ENCODE results near the gene HIP1. TPM values are rescaled to one million over a fixed set of nuclear protein-coding genes. Genes with fewer than 3 reads are reported as not detected.

The HIP1 gene
- total RNA-seq, 1 experiment from 2014 or later, result 43.3 TPM

GRCh38 chr7:75656740-75657139 lies 82.0 kb downstream of the HIP1 start:
- BruUV-seq (replicated peaks), result no TSS peak
- ATAC-seq, result no peak
- 0 out of 2 replicates have a peak, but pooled peaks cover 6% of the 10 kb centered on the region for H3K4me1 ChIP-seq (ENCODE audit: control insufficient read depth, insufficient read depth, low read length)
- no peak for DNase-seq (ENCODE audit: low read depth, low spot score)
- intact Hi-C loops (cut with micrococcal nuclease; ENCODE audit: unreplicated experiment) (no loop called here), in situ Hi-C loops (cut with HindIII; ENCODE audit: low pct_unique_long_range_greater_than_20kb, low sequenced_read_pairs) (no loop called here)
- TF ChIP-seq POLR2AphosphoS5 (IDR thresholded peaks at IDR 0.05; ENCODE audit: low read depth, low read length) (no peak), SIN3A (IDR thresholded peaks at IDR 0.05; ENCODE audit: borderline replicate concordance, insufficient read depth, low read depth, low read length) (no peak), REST (IDR thresholded peaks at IDR 0.05; ENCODE audit: insufficient read depth in 1 of 2, low read depth in 2 of 2, low read length in 1 of 2) (no peak), TCF7L2 (IDR thresholded peaks at IDR 0.05; ENCODE audit: low read depth, low read length) (no peak)
- TF ChIP-seq, protein P1, sequence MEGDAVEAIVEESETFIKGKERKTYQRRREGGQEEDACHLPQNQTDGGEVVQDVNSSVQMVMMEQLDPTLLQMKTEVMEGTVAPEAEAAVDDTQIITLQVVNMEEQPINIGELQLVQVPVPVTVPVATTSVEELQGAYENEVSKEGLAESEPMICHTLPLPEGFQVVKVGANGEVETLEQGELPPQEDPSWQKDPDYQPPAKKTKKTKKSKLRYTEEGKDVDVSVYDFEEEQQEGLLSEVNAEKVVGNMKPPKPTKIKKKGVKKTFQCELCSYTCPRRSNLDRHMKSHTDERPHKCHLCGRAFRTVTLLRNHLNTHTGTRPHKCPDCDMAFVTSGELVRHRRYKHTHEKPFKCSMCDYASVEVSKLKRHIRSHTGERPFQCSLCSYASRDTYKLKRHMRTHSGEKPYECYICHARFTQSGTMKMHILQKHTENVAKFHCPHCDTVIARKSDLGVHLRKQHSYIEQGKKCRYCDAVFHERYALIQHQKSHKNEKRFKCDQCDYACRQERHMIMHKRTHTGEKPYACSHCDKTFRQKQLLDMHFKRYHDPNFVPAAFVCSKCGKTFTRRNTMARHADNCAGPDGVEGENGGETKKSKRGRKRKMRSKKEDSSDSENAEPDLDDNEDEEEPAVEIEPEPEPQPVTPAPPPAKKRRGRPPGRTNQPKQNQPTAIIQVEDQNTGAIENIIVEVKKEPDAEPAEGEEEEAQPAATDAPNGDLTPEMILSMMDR (IDR thresholded peaks at IDR 0.05), result no peak
- no peaks in the 10 kb centered on the region for H3K9me3 ChIP-seq (ENCODE audit: control insufficient read depth, insufficient read depth, low read depth, low read length)
- H3K36me3 ChIP-seq (ENCODE audit: control insufficient read depth, insufficient read depth, low read length), result no peaks in the 10 kb centered on the region
- no peak overlapping the region for H3K4me3 ChIP-seq (ENCODE audit: low read depth in 2 of 2, low read length in 2 of 2)
- POLR2A ChIA-PET, result no interaction called here
- H3K27ac ChIP-seq (ENCODE audit: low read length), result no peak overlapping the region
- CTCF ChIA-PET, result no interaction called here
- H3K27me3 ChIP-seq (ENCODE audit: control insufficient read depth, insufficient read depth, low read length), result no peaks in the 10 kb centered on the region

DNA sequence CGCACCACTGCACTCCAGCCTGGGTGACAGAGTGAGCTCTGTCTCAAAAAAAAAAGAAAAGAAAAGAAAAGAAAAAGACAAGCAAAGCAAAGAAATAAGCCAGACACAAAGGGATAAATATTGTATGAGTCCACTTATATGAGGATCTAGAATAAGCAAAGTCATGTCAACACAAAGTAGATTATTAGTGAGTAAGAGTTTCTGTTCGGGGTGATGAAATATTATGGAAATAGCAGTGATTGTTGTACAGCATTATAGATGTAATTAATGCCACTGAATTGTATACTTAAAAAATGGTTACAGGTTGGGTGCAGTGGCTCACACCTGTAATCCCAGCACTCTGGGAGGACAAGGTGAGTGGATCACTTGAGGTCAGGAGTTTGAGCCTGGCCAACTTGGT lies 83.2 kb downstream of the HIP1 start:
- in situ Hi-C loops (cut with HindIII; ENCODE audit: low pct_unique_long_range_greater_than_20kb, low sequenced_read_pairs), result no loop called here
- intact Hi-C loops (cut with micrococcal nuclease; ENCODE audit: unreplicated experiment), result no loop called here
- no peak for TF ChIP-seq TCF7L2 (IDR thresholded peaks at IDR 0.05; ENCODE audit: low read depth, low read length)
- no peak for TF ChIP-seq REST (IDR thresholded peaks at IDR 0.05; ENCODE audit: insufficient read depth in 1 of 2, low read depth in 2 of 2, low read length in 1 of 2)
- Histone ChIP-seq H3K4me1 (ENCODE audit: control insufficient read depth, insufficient read depth, low read length) (peaks cover 10% of the 10 kb centered on the region), H3K4me3 (ENCODE audit: low read depth in 2 of 2, low read length in 2 of 2) (no peak overlapping the region), H3K36me3 (ENCODE audit: control insufficient read depth, insufficient read depth, low read length) (no peaks in the 10 kb centered on the region), H3K9me3 (ENCODE audit: control insufficient read depth, insufficient read depth, low read depth, low read length) (no peaks in the 10 kb centered on the region), H3K27me3 (ENCODE audit: control insufficient read depth, insufficient read depth, low read length) (no peaks in the 10 kb centered on the region), H3K27ac (ENCODE audit: low read length) (no peak overlapping the region)
- BruUV-seq (replicated peaks), result no TSS peak
- ATAC-seq (no peak), DNase-seq (ENCODE audit: low read depth, low spot score) (no peak)
- ChIA-PET POLR2A (interaction anchor here (0.6 kb wide), 1 partner anchor 17 kb away, joined by 3 read pairs; no protein-coding TSS in a partner anchor), CTCF (no interaction called here)
